HL-60 (cell line): ENCODE data around the gene CLINT1.

Source experiments
- DNase-seq, 2 experiments: peaks; one replicate each; pipeline ENCODE4 v3.0.0-alpha.2; 2010 to 2020; ENCODE audit warnings: low read depth in 1 of 2, low spot score in 1 of 2
- H3K27ac ChIP-seq: fragments of 250-450 bp; sonication (Bioruptor Pico); replicated peaks from 2 replicates; pipeline ENCODE4 v1.5.1; 2020; ENCODE audit warnings: mild to moderate bottlenecking, moderate library complexity
- H3K27me3 ChIP-seq: fragments of 250-450 bp; sonication (Bioruptor Pico); 2 replicates; pipeline ENCODE4 v1.5.1; 2021; ENCODE audit warnings: mild to moderate bottlenecking, moderate library complexity; ENCODE audit not compliant: insufficient read depth, poor library complexity, severe bottlenecking
- H3K4me3 ChIP-seq: replicated peaks from 2 replicates; pipeline ENCODE4 v1.5.1; 2011; ENCODE audit warnings: mild to moderate bottlenecking, control low read depth, low read length; ENCODE audit not compliant: insufficient read depth
- GABPA ChIP-seq: IDR thresholded peaks from 2 replicates; pipeline ENCODE4 v1.6.1; 2012; ENCODE audit warnings: low read depth
- POLR2AphosphoS5 ChIP-seq: IDR thresholded peaks from 2 replicates; pipeline ENCODE4 v1.6.1; 2012; ENCODE audit warnings: low read depth
- SPI1 ChIP-seq: IDR thresholded peaks from 2 replicates; pipeline ENCODE4 v1.6.1; 2012; ENCODE audit warnings: low read depth, mild to moderate bottlenecking, borderline replicate concordance
- TF ChIP-seq, protein P1 (sequence below): IDR thresholded peaks from one replicate; pipeline ENCODE4 v1.5.1; 2011; ENCODE audit warnings: low read length, control low read depth, inconsistent platforms; ENCODE audit not compliant: insufficient read depth
- TF ChIP-seq, protein P2 (sequence below): IDR thresholded peaks from 2 replicates; pipeline ENCODE4 v1.6.1; 2012; ENCODE audit warnings: low read depth; ENCODE audit not compliant: insufficient replicate concordance

The CLINT1 gene

DNA sequence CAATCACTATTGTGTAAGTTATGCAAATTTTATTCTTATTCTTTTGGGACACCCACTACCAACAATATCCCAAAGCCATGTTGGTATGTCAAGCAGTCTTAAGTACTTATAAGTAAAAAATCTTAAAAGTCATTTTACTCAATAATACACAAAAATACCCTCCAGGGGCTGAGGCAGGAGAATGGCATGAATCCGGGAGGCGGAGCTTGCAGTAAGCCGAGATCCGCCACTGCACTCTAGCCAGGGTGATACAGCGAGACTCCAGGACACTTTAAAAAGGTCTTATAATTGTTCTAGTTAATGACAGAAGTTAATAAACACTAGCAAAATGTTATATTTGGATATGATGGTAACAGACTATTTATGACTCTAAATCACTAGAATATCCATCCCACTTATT lies 16.8 kb downstream of the CLINT1 start:
- H3K27me3 ChIP-seq = no peaks in the 10 kb centered on the region
- H3K4me3 ChIP-seq = no peak overlapping the region
- no peak overlapping the region for H3K27ac ChIP-seq
- TF ChIP-seq, protein P1, sequence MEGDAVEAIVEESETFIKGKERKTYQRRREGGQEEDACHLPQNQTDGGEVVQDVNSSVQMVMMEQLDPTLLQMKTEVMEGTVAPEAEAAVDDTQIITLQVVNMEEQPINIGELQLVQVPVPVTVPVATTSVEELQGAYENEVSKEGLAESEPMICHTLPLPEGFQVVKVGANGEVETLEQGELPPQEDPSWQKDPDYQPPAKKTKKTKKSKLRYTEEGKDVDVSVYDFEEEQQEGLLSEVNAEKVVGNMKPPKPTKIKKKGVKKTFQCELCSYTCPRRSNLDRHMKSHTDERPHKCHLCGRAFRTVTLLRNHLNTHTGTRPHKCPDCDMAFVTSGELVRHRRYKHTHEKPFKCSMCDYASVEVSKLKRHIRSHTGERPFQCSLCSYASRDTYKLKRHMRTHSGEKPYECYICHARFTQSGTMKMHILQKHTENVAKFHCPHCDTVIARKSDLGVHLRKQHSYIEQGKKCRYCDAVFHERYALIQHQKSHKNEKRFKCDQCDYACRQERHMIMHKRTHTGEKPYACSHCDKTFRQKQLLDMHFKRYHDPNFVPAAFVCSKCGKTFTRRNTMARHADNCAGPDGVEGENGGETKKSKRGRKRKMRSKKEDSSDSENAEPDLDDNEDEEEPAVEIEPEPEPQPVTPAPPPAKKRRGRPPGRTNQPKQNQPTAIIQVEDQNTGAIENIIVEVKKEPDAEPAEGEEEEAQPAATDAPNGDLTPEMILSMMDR = no peak
- no peak for DNase-seq

DNA sequence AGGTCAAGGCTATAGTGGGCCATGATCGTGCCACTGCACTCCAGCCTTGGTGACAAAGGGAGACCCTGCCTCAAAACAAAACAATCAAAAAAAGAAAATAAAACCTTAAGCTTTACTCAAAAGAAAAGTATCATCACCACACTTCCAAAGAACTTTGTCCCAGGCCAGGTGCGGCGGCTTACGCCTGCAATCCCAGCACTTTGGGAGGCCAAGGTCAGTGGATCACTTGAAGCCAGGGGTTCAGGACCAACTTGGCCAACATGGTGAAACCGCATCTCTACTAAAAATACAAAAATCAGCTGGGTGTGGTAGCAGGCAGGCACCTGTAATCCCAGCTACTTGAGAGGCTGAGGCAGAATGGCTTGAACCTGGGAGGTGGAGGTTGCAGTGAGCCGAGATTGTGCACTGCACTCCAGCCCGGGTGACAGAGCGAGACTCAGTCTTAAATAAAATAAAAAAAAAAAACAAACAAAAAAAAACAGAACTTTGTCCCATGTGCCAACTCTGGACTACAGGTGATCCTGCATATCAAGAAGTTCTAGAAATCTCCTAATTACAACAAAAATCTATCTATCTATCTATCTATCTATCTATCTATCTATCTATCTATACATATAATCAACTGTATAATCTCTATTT lies 19.7 kb downstream of the CLINT1 start:
- DNase-seq = no peak
- Histone ChIP-seq H3K27me3 (no peaks in the 10 kb centered on the region), H3K27ac (no peak overlapping the region), H3K4me3 (no peak overlapping the region)
- TF ChIP-seq SPI1 = no peak
- TF ChIP-seq, protein P1 = no peak
- TF ChIP-seq GABPA = no peak
- TF ChIP-seq, protein P2, sequence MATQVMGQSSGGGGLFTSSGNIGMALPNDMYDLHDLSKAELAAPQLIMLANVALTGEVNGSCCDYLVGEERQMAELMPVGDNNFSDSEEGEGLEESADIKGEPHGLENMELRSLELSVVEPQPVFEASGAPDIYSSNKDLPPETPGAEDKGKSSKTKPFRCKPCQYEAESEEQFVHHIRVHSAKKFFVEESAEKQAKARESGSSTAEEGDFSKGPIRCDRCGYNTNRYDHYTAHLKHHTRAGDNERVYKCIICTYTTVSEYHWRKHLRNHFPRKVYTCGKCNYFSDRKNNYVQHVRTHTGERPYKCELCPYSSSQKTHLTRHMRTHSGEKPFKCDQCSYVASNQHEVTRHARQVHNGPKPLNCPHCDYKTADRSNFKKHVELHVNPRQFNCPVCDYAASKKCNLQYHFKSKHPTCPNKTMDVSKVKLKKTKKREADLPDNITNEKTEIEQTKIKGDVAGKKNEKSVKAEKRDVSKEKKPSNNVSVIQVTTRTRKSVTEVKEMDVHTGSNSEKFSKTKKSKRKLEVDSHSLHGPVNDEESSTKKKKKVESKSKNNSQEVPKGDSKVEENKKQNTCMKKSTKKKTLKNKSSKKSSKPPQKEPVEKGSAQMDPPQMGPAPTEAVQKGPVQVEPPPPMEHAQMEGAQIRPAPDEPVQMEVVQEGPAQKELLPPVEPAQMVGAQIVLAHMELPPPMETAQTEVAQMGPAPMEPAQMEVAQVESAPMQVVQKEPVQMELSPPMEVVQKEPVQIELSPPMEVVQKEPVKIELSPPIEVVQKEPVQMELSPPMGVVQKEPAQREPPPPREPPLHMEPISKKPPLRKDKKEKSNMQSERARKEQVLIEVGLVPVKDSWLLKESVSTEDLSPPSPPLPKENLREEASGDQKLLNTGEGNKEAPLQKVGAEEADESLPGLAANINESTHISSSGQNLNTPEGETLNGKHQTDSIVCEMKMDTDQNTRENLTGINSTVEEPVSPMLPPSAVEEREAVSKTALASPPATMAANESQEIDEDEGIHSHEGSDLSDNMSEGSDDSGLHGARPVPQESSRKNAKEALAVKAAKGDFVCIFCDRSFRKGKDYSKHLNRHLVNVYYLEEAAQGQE = no peak
- TF ChIP-seq POLR2AphosphoS5 = no peak

DNA sequence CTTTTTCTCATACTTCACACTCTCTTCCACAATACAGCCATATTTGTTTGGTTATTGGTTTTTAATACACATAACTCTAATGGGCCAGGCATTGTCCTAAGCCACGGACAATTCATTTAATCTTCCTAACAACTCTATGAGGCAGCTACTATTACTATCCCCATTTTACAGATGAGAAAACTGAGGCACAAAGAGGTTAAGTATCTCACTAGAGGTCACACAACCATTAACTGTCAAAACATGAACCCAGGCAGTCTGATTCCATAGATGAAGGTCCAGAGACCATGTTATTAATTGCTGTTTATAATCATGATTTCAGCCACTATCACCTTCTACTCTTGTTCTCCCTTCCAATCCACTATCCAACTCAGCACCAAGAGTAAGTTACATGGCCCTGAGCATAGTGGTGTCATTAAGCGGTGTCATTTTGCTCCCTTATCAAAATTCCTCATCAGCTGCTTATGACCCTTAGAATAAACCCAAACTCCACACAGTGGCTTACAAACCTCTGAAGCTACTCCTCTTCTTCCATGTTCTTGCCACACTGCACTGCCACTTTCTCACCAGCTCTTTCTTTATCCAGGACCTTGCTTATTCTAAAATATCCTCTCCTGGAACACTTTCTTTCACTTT lies 22.7 kb downstream of the CLINT1 start:
- no peak overlapping the region for H3K4me3 ChIP-seq
- no peak for TF ChIP-seq GABPA
- no peak for TF ChIP-seq POLR2AphosphoS5
- TF ChIP-seq, protein P2 = no peak
- TF ChIP-seq, protein P1 = no peak
- no peak for TF ChIP-seq SPI1
- DNase-seq = no peak
- no peaks in the 10 kb centered on the region for H3K27me3 ChIP-seq
- H3K27ac ChIP-seq = no peak overlapping the region

DNA sequence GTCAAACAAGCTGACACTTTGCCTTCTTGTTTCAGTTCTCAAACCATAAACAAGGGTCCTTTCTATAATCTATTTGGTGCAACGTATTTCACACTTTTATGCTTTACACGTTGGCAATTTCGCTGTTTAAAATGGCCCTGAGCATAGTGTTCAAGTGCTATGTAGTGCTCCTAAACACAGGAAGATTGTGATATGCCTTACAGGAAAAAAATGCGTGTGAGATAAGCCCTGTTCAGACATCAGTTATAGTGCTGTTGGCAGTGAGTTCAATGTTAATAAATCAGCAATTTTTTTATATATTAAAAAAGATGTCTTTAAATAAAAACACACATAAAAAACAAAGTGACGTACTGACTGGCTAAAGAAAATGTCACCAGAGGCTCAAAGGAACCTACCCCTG lies 23.9 kb downstream of the CLINT1 start:
- no peak overlapping the region for H3K27ac ChIP-seq
- no peak for TF ChIP-seq SPI1
- TF ChIP-seq, protein P2 = no peak
- TF ChIP-seq GABPA = no peak
- TF ChIP-seq, protein P1 = no peak
- no peak for TF ChIP-seq POLR2AphosphoS5
- H3K27me3 ChIP-seq = no peaks in the 10 kb centered on the region
- H3K4me3 ChIP-seq = no peak overlapping the region
- DNase-seq = no peak
